ENCODE results near the gene PFN3. TPM values are rescaled to one million over a fixed set of nuclear protein-coding genes. Genes with fewer than 3 reads are reported as not detected.
"Not testable (repeated sequence)": the region's sequence is repeated elsewhere in the genome, so short reads cannot be mapped to it uniquely, and the experiment has no call there.

Gene PFN3
- total RNA-seq, 1 experiment from 2014 or later: not detected

DNA sequence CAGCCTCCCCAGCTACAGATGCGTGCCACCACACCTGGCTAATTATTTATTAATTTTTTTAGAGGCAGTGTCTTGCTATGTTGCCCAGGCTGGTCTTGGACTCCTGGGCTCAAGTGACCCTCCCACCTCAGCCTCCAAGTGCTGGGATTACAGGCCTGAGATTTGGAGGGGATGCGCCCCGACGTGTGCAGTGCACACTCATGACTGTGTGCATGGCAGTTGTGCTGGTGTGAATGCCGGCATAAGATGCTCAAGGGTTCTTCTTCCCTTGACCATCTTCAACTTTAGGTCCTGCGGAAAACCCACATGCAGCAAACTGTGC lies 19.7 kb downstream of the PFN3 start:
- H3K4me1 Mint-ChIP-seq (ENCODE audit: low read depth, unreplicated experiment): peaks cover 49% of the 10 kb centered on the region
- H3K27me3 Mint-ChIP-seq (ENCODE audit: unreplicated experiment): no peaks in the 10 kb centered on the region
- intact Hi-C loops (cut with micrococcal nuclease; ENCODE audit: unreplicated experiment): no loop called here
- no peaks in the 10 kb centered on the region for H3K9me3 Mint-ChIP-seq (ENCODE audit: low read depth, unreplicated experiment)
- TF ChIP-seq, protein P1, sequence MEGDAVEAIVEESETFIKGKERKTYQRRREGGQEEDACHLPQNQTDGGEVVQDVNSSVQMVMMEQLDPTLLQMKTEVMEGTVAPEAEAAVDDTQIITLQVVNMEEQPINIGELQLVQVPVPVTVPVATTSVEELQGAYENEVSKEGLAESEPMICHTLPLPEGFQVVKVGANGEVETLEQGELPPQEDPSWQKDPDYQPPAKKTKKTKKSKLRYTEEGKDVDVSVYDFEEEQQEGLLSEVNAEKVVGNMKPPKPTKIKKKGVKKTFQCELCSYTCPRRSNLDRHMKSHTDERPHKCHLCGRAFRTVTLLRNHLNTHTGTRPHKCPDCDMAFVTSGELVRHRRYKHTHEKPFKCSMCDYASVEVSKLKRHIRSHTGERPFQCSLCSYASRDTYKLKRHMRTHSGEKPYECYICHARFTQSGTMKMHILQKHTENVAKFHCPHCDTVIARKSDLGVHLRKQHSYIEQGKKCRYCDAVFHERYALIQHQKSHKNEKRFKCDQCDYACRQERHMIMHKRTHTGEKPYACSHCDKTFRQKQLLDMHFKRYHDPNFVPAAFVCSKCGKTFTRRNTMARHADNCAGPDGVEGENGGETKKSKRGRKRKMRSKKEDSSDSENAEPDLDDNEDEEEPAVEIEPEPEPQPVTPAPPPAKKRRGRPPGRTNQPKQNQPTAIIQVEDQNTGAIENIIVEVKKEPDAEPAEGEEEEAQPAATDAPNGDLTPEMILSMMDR (IDR thresholded peaks at IDR 0.05; ENCODE audit: unreplicated experiment): no peak
- no peak overlapping the region for H3K27ac Mint-ChIP-seq (ENCODE audit: unreplicated experiment)
- peaks cover 22% of the 10 kb centered on the region for H3K36me3 Mint-ChIP-seq (ENCODE audit: insufficient read depth, unreplicated experiment)
- no peak for DNase-seq
- CTCF ChIA-PET: interaction anchor here (0.8 to 3.2 kb wide), 2 partner anchors 9 to 16 kb away, joined by 7 to 56 read pairs; no protein-coding TSS in a partner anchor
- no peak overlapping the region for H3K4me3 Mint-ChIP-seq (ENCODE audit: low read depth, unreplicated experiment)
- BruUV-seq (replicated peaks): no TSS peak

DNA sequence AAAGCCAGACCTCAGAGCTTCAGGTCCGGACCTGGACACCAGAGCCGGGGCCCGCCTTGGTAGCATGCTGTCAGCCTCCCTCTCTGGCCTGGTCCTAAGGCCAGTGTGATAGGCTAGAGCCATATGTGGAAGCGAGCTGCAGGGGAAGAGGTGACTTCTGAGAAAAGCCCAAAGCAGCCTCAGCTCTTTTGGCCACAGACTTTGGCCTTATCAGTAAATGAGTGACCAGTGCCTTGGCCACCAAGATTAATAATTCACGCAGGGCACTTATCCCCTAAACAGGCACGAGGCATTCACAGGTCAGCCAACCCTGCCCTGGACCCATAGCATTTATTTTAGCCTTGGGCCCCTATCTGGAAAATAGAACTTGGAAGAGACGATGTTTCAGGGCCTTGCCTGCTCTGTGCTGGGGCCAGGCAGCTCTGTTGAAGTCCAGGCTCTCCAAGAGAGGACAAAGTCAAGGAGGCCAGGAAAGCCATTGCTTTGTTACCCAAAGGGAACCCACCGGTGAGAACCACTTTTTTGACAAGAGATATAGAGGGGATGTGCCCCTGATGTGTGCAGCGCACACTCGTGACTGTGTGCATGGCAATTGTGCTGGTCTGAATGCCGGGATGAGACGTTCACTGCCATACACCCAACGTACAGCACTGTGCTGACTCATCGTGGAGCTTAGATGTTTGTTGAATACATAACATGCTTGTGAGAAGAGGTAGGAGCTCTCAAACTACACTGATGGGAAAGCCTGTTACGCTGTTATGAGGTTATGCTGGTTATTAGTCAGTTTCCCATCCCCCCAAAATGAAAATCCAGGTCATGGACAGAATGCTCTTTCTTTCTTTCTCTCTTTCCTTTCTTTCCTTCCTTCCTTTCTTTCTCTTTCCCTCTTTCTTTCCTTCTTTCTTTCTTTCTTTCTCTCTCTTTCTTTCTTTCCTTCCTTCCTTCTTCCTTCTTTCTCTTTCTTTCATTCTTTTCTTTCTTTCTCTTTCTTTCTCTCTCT lies 21.3 kb downstream of the PFN3 start:
- H3K36me3 Mint-ChIP-seq (ENCODE audit: insufficient read depth, unreplicated experiment): peaks cover 22% of the 10 kb centered on the region

DNA sequence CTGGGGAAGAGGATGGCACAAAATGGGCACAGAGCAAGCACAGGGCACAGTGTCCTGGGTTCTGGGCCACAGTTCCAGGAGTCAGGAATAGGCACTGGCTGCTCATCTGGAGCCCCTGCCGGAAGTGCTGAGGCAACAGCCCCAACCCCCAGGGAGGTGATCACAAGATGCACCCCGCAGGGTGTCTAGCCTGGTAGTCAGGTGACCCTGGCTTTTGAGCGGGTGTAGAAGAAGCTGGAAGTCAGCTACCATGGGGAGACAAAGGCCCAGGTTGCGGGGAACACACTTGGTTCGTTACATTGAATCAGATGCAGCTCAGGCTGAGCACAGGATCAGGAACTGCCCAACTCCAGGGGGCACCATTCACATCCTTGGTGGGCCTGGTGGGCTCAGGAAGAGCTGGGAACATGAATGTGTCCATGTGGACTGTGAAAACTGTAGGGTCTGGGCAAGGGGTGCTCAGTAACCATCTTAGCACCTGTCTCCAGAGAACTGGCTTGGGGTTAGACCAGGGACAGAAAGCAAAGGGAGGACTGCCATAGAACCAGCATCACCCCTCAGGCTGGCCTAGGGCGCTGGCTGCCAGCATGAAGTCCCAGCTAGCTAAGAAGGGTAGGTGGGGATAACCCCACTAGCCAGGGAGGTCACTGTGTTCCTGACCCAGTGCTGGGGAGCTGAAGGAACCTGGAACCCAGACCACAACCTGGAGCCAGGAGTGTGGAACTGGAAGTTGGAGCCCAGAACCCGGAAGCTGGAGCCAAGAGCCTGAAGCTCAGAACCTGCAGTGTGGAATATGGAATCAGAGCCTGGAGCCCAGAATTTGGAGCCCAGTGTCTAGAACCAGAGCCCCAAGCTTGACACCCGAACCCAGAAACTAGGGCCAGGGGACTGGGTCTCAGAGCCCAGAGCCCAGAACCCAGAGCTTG lies 22.3 kb downstream of the PFN3 start:
- Mint-ChIP-seq H3K4me3 (ENCODE audit: low read depth, unreplicated experiment) (no peak overlapping the region), H3K27me3 (ENCODE audit: unreplicated experiment) (no peaks in the 10 kb centered on the region), H3K4me1 (ENCODE audit: low read depth, unreplicated experiment) (peaks cover 49% of the 10 kb centered on the region), H3K9me3 (ENCODE audit: low read depth, unreplicated experiment) (no peaks in the 10 kb centered on the region), H3K27ac (ENCODE audit: unreplicated experiment) (peak overlapping the region; percentile 90), H3K36me3 (ENCODE audit: insufficient read depth, unreplicated experiment) (peaks cover 22% of the 10 kb centered on the region)
- TF ChIP-seq, protein P1 (IDR thresholded peaks at IDR 0.05; ENCODE audit: unreplicated experiment): no peak
- intact Hi-C loops (cut with micrococcal nuclease; ENCODE audit: unreplicated experiment): no loop called here
- CTCF ChIA-PET: interaction anchor here (0.7 to 3.2 kb wide), 9 partner anchors 8 to 77 kb away, joined by 3 to 56 read pairs (median 6); partner anchors contain the start of gene LMAN2
- no TSS peak for BruUV-seq (replicated peaks)
- no peak for DNase-seq

More for the DNA sequence above, 21.3 kb downstream of the PFN3 start:
- Mint-ChIP-seq H3K4me1 (ENCODE audit: low read depth, unreplicated experiment) (peaks cover 49% of the 10 kb centered on the region), H3K27me3 (ENCODE audit: unreplicated experiment) (no peaks in the 10 kb centered on the region), H3K27ac (ENCODE audit: unreplicated experiment) (peak overlapping the region; percentile 90), H3K4me3 (ENCODE audit: low read depth, unreplicated experiment) (peak overlapping the region; percentile 49), H3K9me3 (ENCODE audit: low read depth, unreplicated experiment) (no peaks in the 10 kb centered on the region)
- CTCF ChIA-PET: interaction anchor here (0.6 to 3.2 kb wide), 11 partner anchors 9 to 292 kb away, joined by 3 to 56 read pairs (median 5); partner anchors contain the start of gene LMAN2
- DNase-seq: peak; percentile 67
- TF ChIP-seq, protein P1 (IDR thresholded peaks at IDR 0.05; ENCODE audit: unreplicated experiment): no peak
- intact Hi-C loops (cut with micrococcal nuclease; ENCODE audit: unreplicated experiment): no loop called here
- TSS peak; percentile 65 for BruUV-seq (replicated peaks)

DNA sequence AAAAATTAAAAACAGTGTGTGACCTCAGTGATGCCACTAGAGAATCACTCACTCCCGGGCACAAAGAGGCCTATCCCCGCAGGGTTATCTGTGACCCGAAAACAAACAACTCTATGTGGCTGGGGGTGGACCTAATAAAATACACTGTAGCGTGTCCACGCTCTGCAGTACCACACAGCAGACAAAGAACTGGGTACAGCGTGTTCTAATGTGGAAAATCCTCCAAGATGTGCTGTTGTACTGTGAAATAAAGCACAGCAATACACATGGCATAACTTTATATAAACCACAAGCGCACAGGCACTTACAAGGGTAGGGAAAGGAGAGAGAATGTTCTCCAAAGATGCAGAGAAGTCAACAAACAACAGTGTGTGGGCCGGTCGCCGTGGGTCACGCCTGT lies 24.4 kb downstream of the PFN3 start:
- H3K4me3 Mint-ChIP-seq (ENCODE audit: low read depth, unreplicated experiment): no peak overlapping the region
- H3K9me3 Mint-ChIP-seq (ENCODE audit: low read depth, unreplicated experiment): no peaks in the 10 kb centered on the region
- DNase-seq: no peak
- BruUV-seq (replicated peaks): no TSS peak
- H3K36me3 Mint-ChIP-seq (ENCODE audit: insufficient read depth, unreplicated experiment): peaks cover 29% of the 10 kb centered on the region
- no peaks in the 10 kb centered on the region for H3K27me3 Mint-ChIP-seq (ENCODE audit: unreplicated experiment)
- H3K27ac Mint-ChIP-seq (ENCODE audit: unreplicated experiment): peak overlapping the region; percentile 71
- CTCF ChIA-PET: no interaction called here
- TF ChIP-seq, protein P1 (IDR thresholded peaks at IDR 0.05; ENCODE audit: unreplicated experiment): no peak
- intact Hi-C loops (cut with micrococcal nuclease; ENCODE audit: unreplicated experiment): no loop called here
- peaks cover 49% of the 10 kb centered on the region for H3K4me1 Mint-ChIP-seq (ENCODE audit: low read depth, unreplicated experiment)

DNA sequence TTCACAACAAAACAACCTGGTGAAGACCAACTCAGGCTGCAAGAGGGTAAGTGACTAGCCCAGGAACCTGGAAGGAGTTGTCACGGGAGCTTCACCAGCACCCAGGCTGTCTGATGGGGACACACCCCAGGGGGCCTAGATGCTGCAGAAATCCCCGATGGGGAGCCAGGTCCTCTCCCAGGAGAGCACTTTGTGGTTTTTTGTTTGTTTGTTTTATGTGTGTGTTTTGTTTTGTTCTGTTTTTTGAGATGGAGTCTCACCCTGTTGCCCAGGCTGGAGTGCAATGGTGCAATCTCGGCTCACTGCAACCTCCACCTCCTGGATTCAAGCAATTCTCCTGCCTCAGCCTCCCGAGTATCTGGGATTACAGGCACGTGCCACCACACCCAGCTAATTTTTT lies 24.9 kb downstream of the PFN3 start:
- CTCF ChIA-PET; H3K9me3 Mint-ChIP-seq (ENCODE audit: low read depth, unreplicated experiment); H3K4me3 Mint-ChIP-seq (ENCODE audit: low read depth, unreplicated experiment): not testable (repeated sequence)

More for the DNA sequence above, 24.9 kb downstream of the PFN3 start:
- DNase-seq; BruUV-seq (replicated peaks); H3K27ac Mint-ChIP-seq (ENCODE audit: unreplicated experiment); H3K27me3 Mint-ChIP-seq (ENCODE audit: unreplicated experiment); intact Hi-C loops (cut with micrococcal nuclease; ENCODE audit: unreplicated experiment): not testable (repeated sequence)
- H3K36me3 Mint-ChIP-seq (ENCODE audit: insufficient read depth, unreplicated experiment): peaks cover 29% of the 10 kb centered on the region
- H3K4me1 Mint-ChIP-seq (ENCODE audit: low read depth, unreplicated experiment): peaks cover 48% of the 10 kb centered on the region
